H1 (cell line): ENCODE measurements around the gene FKBP1B. TPM values are rescaled to one million over a fixed set of nuclear protein-coding genes. Genes with fewer than 3 reads are reported as not detected.
A peak's percentile ranks its signal among the peaks of the same experiment; 100 is the strongest.

ENCODE experiments used
- CTCF ChIA-PET: fragments of 300-600 bp; sonication (Branson Sonifier 250); formaldehyde crosslinking; loops from one replicate; lab custom pipeline; 2021; ENCODE audit not compliant: partially characterized antibody; lab: Charles Lee
- POLR2A ChIA-PET: fragments of 300-600 bp; sonication (Branson Sonifier 250); formaldehyde crosslinking; loops from one replicate; lab custom pipeline; 2021; ENCODE audit warnings: inconsistent platforms; ENCODE audit not compliant: partially characterized antibody; lab: Charles Lee
- DNase-seq, 2 experiments: peaks; one replicate each; pipeline versions ENCODE4 v3.0.0 to v3.0.0-alpha.2; 2010 to 2022; ENCODE audit warnings: low spot score in 2 of 2, low read depth in 1 of 2, mixed read lengths in 1 of 2
- FAIRE-seq: peaks from 2 replicates; lab custom pipeline; 2011; peaks lifted over from hg19 to GRCh38; lab: Jason Lieb, UNC
- H2AFZ ChIP-seq: 2 replicates; pipeline ENCODE4 v1.8.1; 2012; ENCODE audit warnings: low read length, inconsistent platforms
- H2AK5ac ChIP-seq: 2 replicates; pipeline ENCODE4 v1.6.1; 2013; ENCODE audit warnings: low read depth, low read length
- H2BK120ac ChIP-seq: replicated peaks from 2 replicates; pipeline ENCODE3; 2013; ENCODE audit warnings: low read depth, low read length, inconsistent platforms
- H2BK12ac ChIP-seq: 2 replicates; pipeline ENCODE4 v1.6.1; 2013; ENCODE audit warnings: low read depth, low read length
- H2BK15ac ChIP-seq: 2 replicates; pipeline ENCODE4 v1.6.1; 2013; ENCODE audit warnings: low read length
- H2BK20ac ChIP-seq: 2 replicates; pipeline ENCODE4 v1.6.1; 2013; ENCODE audit warnings: low read length
- H2BK5ac ChIP-seq: 2 replicates; pipeline ENCODE4 v1.6.1; 2013; ENCODE audit warnings: low read depth, low read length
- H3K14ac ChIP-seq: 2 replicates; pipeline ENCODE4 v1.6.1; 2013; ENCODE audit warnings: inconsistent platforms; ENCODE audit not compliant: insufficient read length
- H3K18ac ChIP-seq: 2 replicates; pipeline ENCODE4 v1.6.1; 2013; ENCODE audit warnings: low read length; ENCODE audit errors: extremely low read depth
- H3K23ac ChIP-seq: 2 replicates; pipeline ENCODE4 v1.6.1; 2013; ENCODE audit warnings: inconsistent platforms; ENCODE audit not compliant: insufficient read length
- H3K23me2 ChIP-seq: 2 replicates; pipeline ENCODE4 v1.6.1; 2013; ENCODE audit warnings: low read depth, low read length
- H3K27ac ChIP-seq: 2 replicates; pipeline ENCODE4 v1.6.1; 2011; ENCODE audit warnings: low read depth, low read length, inconsistent platforms
- H3K27me3 ChIP-seq, 4 experiments: replicated peaks in 1 of 4; 1 replicate in 1 of 4; 2 replicates in 3 of 4; pipeline versions ENCODE4 v1.6.1 to v1.8.1; 2011 to 2013; ENCODE audit warnings: low read length in 3 of 4, mild to moderate bottlenecking in 3 of 4, inconsistent platforms in 2 of 4, mixed read lengths in 2 of 4, moderate library complexity in 1 of 4; ENCODE audit not compliant: control insufficient read depth in 3 of 4, insufficient read depth in 3 of 4; ENCODE audit errors: extremely low read depth in 1 of 4
- H3K36me3 ChIP-seq, 4 experiments: 2 replicates each; pipeline versions ENCODE4 v1.6.1 to v1.8.1; 2011 to 2013; ENCODE audit warnings: mild to moderate bottlenecking in 4 of 4, low read length in 3 of 4, moderate library complexity in 2 of 4, control low read depth in 1 of 4, inconsistent platforms in 1 of 4; ENCODE audit not compliant: insufficient read depth in 4 of 4, control insufficient read depth in 2 of 4
- H3K4ac ChIP-seq: replicated peaks from 2 replicates; pipeline ENCODE3; 2013; ENCODE audit warnings: low read length, low read depth, mixed read lengths, inconsistent platforms; ENCODE audit not compliant: insufficient read length
- H3K4me1 ChIP-seq, 4 experiments: replicated peaks in 1 of 4; 1 replicate in 1 of 4; 2 replicates in 3 of 4; pipeline versions ENCODE4 v1.6.1 to v1.8.1; 2011 to 2013; ENCODE audit warnings: low read length in 3 of 4, inconsistent platforms in 2 of 4, mixed read lengths in 1 of 4; ENCODE audit not compliant: insufficient read depth in 4 of 4, control insufficient read depth in 3 of 4
- H3K4me2 ChIP-seq, 2 experiments: 2 replicates each; pipeline versions ENCODE4 v1.6.1 to v1.8.1; 2011 to 2013; ENCODE audit warnings: low read depth in 2 of 2, low read length in 2 of 2, control low read depth in 1 of 2, inconsistent platforms in 1 of 2, mild to moderate bottlenecking in 1 of 2; ENCODE audit not compliant: insufficient read depth in 1 of 2
- H3K4me3 ChIP-seq, 4 experiments: fragments of 200-600, 300-600 bp in 1 of 4; sonication (generic), shearing (Covaris generic), sonication (Bioruptor Twin) in 1 of 4; 2 replicates each; pipeline versions ENCODE4 v1.5.1 to v1.8.1; 2011 to 2016; ENCODE audit warnings: low read length in 4 of 4, low read depth in 3 of 4, control low read depth in 2 of 4, inconsistent platforms in 2 of 4, mild to moderate bottlenecking in 2 of 4, mixed read lengths in 1 of 4, moderate library complexity in 1 of 4; ENCODE audit not compliant: insufficient read depth in 2 of 4; ENCODE audit errors: extremely low read depth in 1 of 4
- H3K56ac ChIP-seq: replicated peaks from 2 replicates; pipeline ENCODE3; 2013; ENCODE audit warnings: low read depth, mild to moderate bottlenecking, mixed read lengths, low read length, inconsistent platforms; ENCODE audit not compliant: insufficient read length
- H3K79me1 ChIP-seq: 2 replicates; pipeline ENCODE4 v1.6.1; 2013; ENCODE audit warnings: low read depth, low read length, control low read depth
- H3K79me2 ChIP-seq, 2 experiments: 2 replicates each; pipeline versions ENCODE4 v1.6.1 to v1.8.1; 2012 to 2013; ENCODE audit warnings: low read length in 2 of 2, mild to moderate bottlenecking in 2 of 2, inconsistent platforms in 1 of 2; ENCODE audit not compliant: insufficient read depth in 2 of 2, control insufficient read depth in 1 of 2
- H3K9ac ChIP-seq, 4 experiments: replicated peaks in 1 of 4; 1 replicate in 1 of 4; 2 replicates in 3 of 4; pipeline versions ENCODE4 v1.6.1 to v1.8.1; 2011 to 2013; ENCODE audit warnings: low read depth in 3 of 4, low read length in 3 of 4, control low read depth in 2 of 4, mild to moderate bottlenecking in 2 of 4, moderate library complexity in 2 of 4, inconsistent platforms in 1 of 4; ENCODE audit errors: extremely low read depth in 1 of 4
- H3K9me3 ChIP-seq, 2 experiments: 2 replicates each; pipeline versions ENCODE4 v1.6.1 to v1.8.1; 2012 to 2013; ENCODE audit warnings: mild to moderate bottlenecking in 2 of 2, moderate library complexity in 2 of 2, control low read depth in 1 of 2, inconsistent platforms in 1 of 2, low read depth in 1 of 2, low read length in 1 of 2, mixed read lengths in 1 of 2; ENCODE audit not compliant: insufficient read depth in 2 of 2
- H4K20me1 ChIP-seq, 2 experiments: replicated peaks in 1 of 2; 2 replicates each; pipeline versions ENCODE3 to v1.8.1; 2011 to 2013; ENCODE audit warnings: inconsistent platforms in 2 of 2, low read length in 2 of 2, mild to moderate bottlenecking in 1 of 2; ENCODE audit not compliant: insufficient read depth in 2 of 2, control insufficient read depth in 1 of 2
- H4K5ac ChIP-seq: 2 replicates; pipeline ENCODE4 v1.6.1; 2013; ENCODE audit warnings: low read length, low read depth, mixed read lengths, inconsistent platforms; ENCODE audit not compliant: insufficient read length
- H4K8ac ChIP-seq: 2 replicates; pipeline ENCODE4 v1.8.0; 2013; ENCODE audit warnings: mild to moderate bottlenecking, moderate library complexity, low read length, inconsistent platforms; ENCODE audit not compliant: insufficient read depth; ENCODE audit errors: extremely low read depth
- H4K91ac ChIP-seq: replicated peaks from 2 replicates; pipeline ENCODE3; 2013; ENCODE audit warnings: low read length, mixed read lengths, inconsistent platforms; ENCODE audit not compliant: insufficient read length
- HDAC2 ChIP-seq, 2 experiments: fragments of 300-600 bp in 1 of 2; sonication (generic) in 1 of 2; IDR thresholded peaks; 2 replicates each; pipeline ENCODE4 v1.6.1; 2011 to 2012; ENCODE audit warnings: low read depth in 2 of 2, low read length in 2 of 2, mild to moderate bottlenecking in 2 of 2, moderate library complexity in 2 of 2, borderline replicate concordance in 1 of 2, inconsistent platforms in 1 of 2
- JUND ChIP-seq: IDR thresholded peaks from 2 replicates; pipeline ENCODE4 v1.6.1; 2011; ENCODE audit warnings: mild to moderate bottlenecking, improper control_type of control experiment, low read length
- KDM4A ChIP-seq: IDR thresholded peaks from one replicate; pipeline ENCODE4 v1.7.1; 2012; ENCODE audit warnings: low read depth, mild to moderate bottlenecking, moderate library complexity, low read length, inconsistent platforms; ENCODE audit not compliant: severe bottlenecking
- SRF ChIP-seq: IDR thresholded peaks from 2 replicates; pipeline ENCODE4 v1.6.1; 2011; ENCODE audit warnings: mild to moderate bottlenecking, low read depth, low read length, moderate library complexity
- WGBS, 2 experiments: shearing (Covaris generic) in 1 of 2; methylation state at CpG; one replicate each; pipeline versions ENCODE4 v1.1.6 to v1.1.7; 2013 to 2015; ENCODE audit warnings: low lambda C conversion rate in 2 of 2, mixed read lengths in 2 of 2, inconsistent platforms in 1 of 2, low coverage in 1 of 2, missing lambda C conversion rate in 1 of 2; ENCODE audit not compliant: insufficient replicate concordance in 2 of 2, insufficient coverage in 1 of 2, insufficient read length in 1 of 2; ENCODE audit errors: extremely low coverage in 1 of 2, missing lambda C conversion rate in 1 of 2; 5-methylcytosine and 5-hydroxymethylcytosine counted together
- polyA plus RNA-seq, 7 experiments: library from polyadenylated mRNA; depleted of rRNA in 3 of 7; stranded (reverse) in 5 of 7; unstranded in 2 of 7; fragments of >200 nt in 5 of 7; fragments of 200-250 nt in 2 of 7; gene quantifications; 1 replicate in 5 of 7; 2 replicates in 1 of 7; 4 replicates in 1 of 7; pipeline versions ENCODE4 v1.2.1 to v1.2.3, GENCODE V29; 2011 to 2013; ENCODE audit warnings: missing spikeins in 2 of 7, mixed read lengths in 2 of 7
- total RNA-seq: library from RNA; stranded (reverse); fragmentation: NEBNext Ultra II Directional; extraction: Animal tissue kit (Norgen Biotek cat#: 25700); gene quantifications from 2 replicates; pipeline ENCODE4 v1.2.1, GENCODE V29; 2021

Gene FKBP1B
- total and polyA plus RNA-seq, 2 of the 8 experiments (the other 6 are each of a cell fraction or from before 2014, with no cell fraction given): 50.8 to 151 TPM

DNA sequence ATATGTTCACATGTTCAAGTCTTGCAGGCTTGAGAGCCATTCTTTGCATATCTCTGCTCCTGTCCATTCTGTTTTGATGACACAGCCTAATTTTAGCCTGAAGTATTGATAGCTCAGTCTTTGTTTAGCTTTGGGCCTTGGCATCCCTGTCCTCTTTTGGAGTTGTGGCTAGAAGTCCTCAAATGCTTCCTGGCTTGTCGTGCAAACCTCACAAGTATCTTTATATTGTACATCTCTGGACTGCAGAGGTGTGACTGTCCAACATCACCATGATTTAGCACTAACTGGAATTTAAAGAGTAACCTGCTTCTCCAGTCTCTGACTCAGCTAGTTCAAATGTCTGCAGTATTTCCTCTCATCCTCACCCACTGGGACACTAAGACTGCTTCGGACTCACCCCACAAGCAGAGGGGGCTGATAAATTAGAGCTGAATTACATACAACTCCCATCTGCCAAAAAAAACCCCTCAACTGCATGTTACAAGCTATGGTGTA lies 61.9 kb downstream of the FKBP1B start:
- H2BK20ac ChIP-seq: no peak overlapping the region
- H3K4me1 ChIP-seq: no peaks in the 10 kb centered on the region
- no peak overlapping the region for H2BK12ac ChIP-seq
- H4K8ac ChIP-seq: no peak overlapping the region
- H2BK15ac ChIP-seq: no peak overlapping the region
- H3K79me1 ChIP-seq: no peaks in the 10 kb centered on the region
- DNase-seq: no peak
- H4K5ac ChIP-seq: no peak overlapping the region
- H3K14ac ChIP-seq: no peak overlapping the region
- H3K4me3 ChIP-seq: no peak overlapping the region
- H2BK120ac ChIP-seq: no peak overlapping the region
- H3K4me2 ChIP-seq: no peak overlapping the region
- H2AK5ac ChIP-seq: no peak overlapping the region
- H3K56ac ChIP-seq: no peak overlapping the region
- H3K27me3 ChIP-seq: no peaks in the 10 kb centered on the region
- H3K18ac ChIP-seq: no peak overlapping the region
- H3K9ac ChIP-seq: peak overlapping the region in 1 of 4 experiments; percentile 18; a peak in 1 of 7 replicates
- H3K27ac ChIP-seq: no peak overlapping the region
- H4K20me1 ChIP-seq: no peaks in the 10 kb centered on the region
- H3K23me2 ChIP-seq: no peaks in the 10 kb centered on the region
- H4K91ac ChIP-seq: no peak overlapping the region
- H2AFZ ChIP-seq: no peak overlapping the region
- no peak overlapping the region for H2BK5ac ChIP-seq
- H3K23ac ChIP-seq: no peak overlapping the region
- WGBS, 2 experiments: 90% methylated on average over 2 of the region's 2 CpGs; no CpG with 5 or more reads in 1 of the 2 experiments
- no peak overlapping the region for H3K4ac ChIP-seq
- ChIA-PET POLR2A (interaction anchor here (0.7 to 1.5 kb wide), 4 partner anchors 11 to 484 kb away, joined by 3 to 7 read pairs (median 4); no protein-coding TSS in a partner anchor), CTCF (interaction anchor here (1.2 to 1.5 kb wide), 3 partner anchors 10 to 27 kb away, joined by 3 to 5 read pairs (median 4); partner anchors contain the start of genes PFN4 and TP53I3)
- no peak for FAIRE-seq
- peaks cover 0 to 4% (median 0%) of the 10 kb centered on the region in 4 experiments; a peak in 1 of 8 replicates for H3K36me3 ChIP-seq
- no peaks in the 10 kb centered on the region for H3K79me2 ChIP-seq
- peaks cover 2 to 10% of the 10 kb centered on the region in 2 experiments; a peak in 3 of 4 replicates for H3K9me3 ChIP-seq
- TF ChIP-seq HDAC2 (IDR thresholded peaks at IDR 0.05; ENCODE audit: borderline replicate concordance in 1 of 2, low read depth in 2 of 2, low read length in 2 of 2) (no peak), KDM4A (no peak), JUND (no peak), SRF (no peak)
